Lung (tissue), 12 donors: ENCODE results near the gene OSBPL3. TPM values are rescaled to one million over a fixed set of nuclear protein-coding genes. Genes with fewer than 3 reads are reported as not detected.

Experiments
- ATAC-seq: fragments of 200-7000 bp; cut with Tn5 transposase; one replicate; pipeline ENCODE4 v1.9.1; 2020; ENCODE audit warnings: moderate number of reproducible peaks; ENCODE audit not compliant: insufficient read depth, low FRiP score
- DNase-seq, 3 donors: peaks; one replicate each; pipeline ENCODE4 v3.0.0-alpha.2; 2013 to 2017
- H3K27ac ChIP-seq, 2 donors: one replicate each; pipeline ENCODE4 v1.5.1; 2013; ENCODE audit warnings: mild to moderate bottlenecking in 2 of 2, moderate library complexity in 2 of 2, control low read depth in 1 of 2, inconsistent platforms in 1 of 2, low read depth in 1 of 2, low read length in 1 of 2
- H3K27me3 ChIP-seq, 3 donors: one replicate each; pipeline ENCODE4 v1.5.1; 2013; ENCODE audit warnings: low read length in 2 of 3; ENCODE audit not compliant: control insufficient read depth in 3 of 3, insufficient read depth in 3 of 3
- H3K36me3 ChIP-seq, 4 donors: one replicate each; pipeline ENCODE4 v1.5.1; 2013; ENCODE audit warnings: low read length in 4 of 4, mild to moderate bottlenecking in 1 of 4, moderate library complexity in 1 of 4; ENCODE audit not compliant: control insufficient read depth in 4 of 4, insufficient read depth in 4 of 4
- H3K4me1 ChIP-seq, 5 donors: one replicate each; pipeline ENCODE4 v1.5.1; 2013; ENCODE audit warnings: low read length in 5 of 5, mild to moderate bottlenecking in 2 of 5, moderate library complexity in 1 of 5; ENCODE audit not compliant: control insufficient read depth in 5 of 5, insufficient read depth in 5 of 5
- H3K4me3 ChIP-seq: one replicate; pipeline ENCODE4 v1.5.1; 2013; ENCODE audit warnings: mild to moderate bottlenecking, control low read depth, moderate library complexity
- H3K9ac ChIP-seq, 2 donors: one replicate each; pipeline ENCODE4 v1.5.1; 2013; ENCODE audit warnings: low read length in 2 of 2, control low read depth in 1 of 2; ENCODE audit not compliant: insufficient read depth in 1 of 2
- H3K9me3 ChIP-seq, 4 donors: one replicate each; pipeline ENCODE4 v1.5.1; 2013; ENCODE audit warnings: low read length in 3 of 4, mild to moderate bottlenecking in 1 of 4, moderate library complexity in 1 of 4; ENCODE audit not compliant: control insufficient read depth in 4 of 4, insufficient read depth in 3 of 4
- WGBS, 2 donors: extraction: QIAGEN DNeasy Blood & Tissue Kit; methylation state at CpG; one replicate each; pipeline ENCODE4 v1.1.7; 2013; 5-methylcytosine and 5-hydroxymethylcytosine counted together
- polyA plus RNA-seq, 2 donors: library from polyadenylated mRNA; stranded (reverse); fragments of 200-250 nt; gene quantifications; one replicate each; pipeline ENCODE4 v1.2.1, GENCODE V29; 2013
- total RNA-seq, 2 donors: library from RNA; depleted of rRNA in 1 of 2; stranded (reverse); fragments of >200 nt in 1 of 2; gene quantifications; one replicate each; pipeline ENCODE4 v1.2.1, GENCODE V29; 2014 to 2021
- TF ChIP-seq, protein P1 (sequence below): IDR thresholded peaks from 2 replicates; pipeline ENCODE4 v1.5.1; 2012; ENCODE audit warnings: mild to moderate bottlenecking; ENCODE audit errors: control extremely low read depth, extremely low read depth
- donor health status: control.
- donor health status: control.
- donor health status: Bipolar disorder and iron deficiency.
- donor health status: healthy.
- donor health status: DM: yes; HTN: yes; CAD: no.

Gene OSBPL3
- total and polyA plus RNA-seq, 4 donors = 8.6 to 32.0 (median 20.4) TPM

DNA sequence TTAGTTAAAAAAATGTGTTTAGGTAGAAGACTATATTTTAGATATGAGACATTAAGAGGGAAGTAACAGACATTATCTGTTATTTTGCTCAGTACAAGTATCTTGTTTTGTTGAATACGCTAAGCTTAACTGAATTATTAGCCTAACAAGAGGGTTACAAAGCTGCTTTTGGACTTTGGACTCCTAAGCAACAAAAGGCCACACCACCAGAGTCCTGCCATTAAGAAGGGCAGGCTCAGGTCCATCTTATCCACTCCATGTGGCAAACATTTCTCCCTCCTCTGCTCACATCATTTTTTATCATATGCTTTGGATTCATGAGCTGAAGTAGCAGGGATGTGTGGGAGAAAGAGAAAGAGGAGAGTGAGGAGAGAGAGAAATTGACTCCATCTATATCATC is 33.5 kb downstream of the OSBPL3 start:
- no peaks in the 10 kb centered on the region for H3K27me3 ChIP-seq
- H3K36me3 ChIP-seq = no peaks in the 10 kb centered on the region
- no peak overlapping the region for H3K9ac ChIP-seq
- no peak overlapping the region for H3K27ac ChIP-seq
- WGBS, 2 donors = 95 to 100% methylated on average over 1 of the region's 1 CpG
- no peaks in the 10 kb centered on the region for H3K9me3 ChIP-seq
- TF ChIP-seq, protein P1, sequence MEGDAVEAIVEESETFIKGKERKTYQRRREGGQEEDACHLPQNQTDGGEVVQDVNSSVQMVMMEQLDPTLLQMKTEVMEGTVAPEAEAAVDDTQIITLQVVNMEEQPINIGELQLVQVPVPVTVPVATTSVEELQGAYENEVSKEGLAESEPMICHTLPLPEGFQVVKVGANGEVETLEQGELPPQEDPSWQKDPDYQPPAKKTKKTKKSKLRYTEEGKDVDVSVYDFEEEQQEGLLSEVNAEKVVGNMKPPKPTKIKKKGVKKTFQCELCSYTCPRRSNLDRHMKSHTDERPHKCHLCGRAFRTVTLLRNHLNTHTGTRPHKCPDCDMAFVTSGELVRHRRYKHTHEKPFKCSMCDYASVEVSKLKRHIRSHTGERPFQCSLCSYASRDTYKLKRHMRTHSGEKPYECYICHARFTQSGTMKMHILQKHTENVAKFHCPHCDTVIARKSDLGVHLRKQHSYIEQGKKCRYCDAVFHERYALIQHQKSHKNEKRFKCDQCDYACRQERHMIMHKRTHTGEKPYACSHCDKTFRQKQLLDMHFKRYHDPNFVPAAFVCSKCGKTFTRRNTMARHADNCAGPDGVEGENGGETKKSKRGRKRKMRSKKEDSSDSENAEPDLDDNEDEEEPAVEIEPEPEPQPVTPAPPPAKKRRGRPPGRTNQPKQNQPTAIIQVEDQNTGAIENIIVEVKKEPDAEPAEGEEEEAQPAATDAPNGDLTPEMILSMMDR = no peak
- ATAC-seq = no peak
- no peak overlapping the region for H3K4me3 ChIP-seq
- peaks cover 0 to 1% (median 0%) of the 10 kb centered on the region in 5 donors for H3K4me1 ChIP-seq
- DNase-seq = no peak

DNA sequence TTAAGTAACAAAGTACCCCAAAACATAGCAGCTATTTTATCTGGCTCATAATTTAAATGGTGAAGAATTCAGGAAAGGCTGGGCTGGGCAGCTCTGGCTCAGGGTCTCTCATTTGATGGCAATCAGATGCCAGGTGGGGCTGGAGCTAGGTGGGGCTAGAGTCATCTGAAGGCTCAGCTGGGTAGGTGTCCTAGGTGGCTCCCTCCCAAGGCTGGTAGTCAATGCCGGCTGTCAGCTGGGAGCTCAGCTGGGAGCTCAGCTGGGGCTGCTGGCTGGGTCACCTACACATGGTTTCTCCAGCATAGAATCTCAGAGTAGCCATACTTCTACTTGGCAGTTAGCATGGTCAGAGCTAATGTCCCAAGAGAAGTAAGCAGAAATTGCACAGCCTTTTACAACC is 34.1 kb downstream of the OSBPL3 start:
- Histone ChIP-seq H3K27me3 (no peaks in the 10 kb centered on the region), H3K9me3 (no peaks in the 10 kb centered on the region), H3K27ac (no peak overlapping the region), H3K9ac (no peak overlapping the region), H3K4me1 (peaks cover 0 to 1% (median 0%) of the 10 kb centered on the region in 5 donors), H3K4me3 (no peak overlapping the region), H3K36me3 (no peaks in the 10 kb centered on the region)
- no peak for DNase-seq
- 0% methylated on average over 1 of the region's 1 CpG for WGBS, 2 donors
- TF ChIP-seq, protein P1 = no peak
- no peak for ATAC-seq

DNA sequence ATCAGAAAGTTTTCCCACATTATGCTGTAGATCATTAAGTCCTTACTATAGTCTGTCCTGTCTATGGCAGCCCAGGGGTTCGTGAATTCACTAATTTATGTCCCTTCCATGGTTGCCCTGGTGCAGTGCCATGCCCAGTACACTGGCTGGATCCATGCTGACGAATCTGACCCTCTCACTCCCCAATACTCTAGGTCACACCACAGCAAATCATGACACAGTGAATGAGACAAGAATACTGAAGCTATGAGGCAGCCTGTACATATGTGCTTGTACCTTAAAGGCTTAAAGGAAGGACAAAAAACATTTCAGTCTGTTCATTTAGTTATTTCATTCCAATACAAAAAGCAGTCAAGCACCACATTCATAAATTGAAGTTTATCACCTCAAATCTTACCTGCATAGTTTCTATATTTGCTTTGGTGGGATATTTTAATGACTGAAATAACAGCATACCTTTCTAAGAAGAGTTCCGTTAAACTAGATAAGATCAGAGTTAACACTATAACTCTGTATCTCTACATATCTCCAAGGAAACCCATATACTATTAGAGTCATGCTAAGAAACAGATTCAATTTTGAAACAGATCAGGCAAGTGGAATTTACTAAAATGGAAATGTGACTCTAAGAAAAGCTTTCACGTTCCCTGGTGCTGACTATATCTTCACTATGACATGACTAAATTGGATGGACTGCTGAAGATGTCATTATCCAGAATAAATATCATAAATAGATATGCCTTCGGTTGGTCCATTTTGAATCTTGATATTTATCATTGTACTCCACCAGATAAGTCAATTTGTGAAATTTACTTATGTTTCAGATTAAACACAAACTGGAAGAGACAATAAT is 36.7 kb downstream of the OSBPL3 start:
- Histone ChIP-seq H3K27me3 (no peaks in the 10 kb centered on the region), H3K9ac (no peak overlapping the region), H3K36me3 (no peaks in the 10 kb centered on the region), H3K4me1 (no peaks in the 10 kb centered on the region), H3K27ac (no peak overlapping the region), H3K9me3 (no peaks in the 10 kb centered on the region), H3K4me3 (no peak overlapping the region)
- ATAC-seq (no peak), DNase-seq (no peak)
- WGBS, 2 donors = 82 to 89% methylated on average over 5 of the region's 5 CpGs
- TF ChIP-seq, protein P1 = no peak
